Melanocyte of skin (primary cell): ENCODE results near the gene OR51B5. TPM values are rescaled to one million over a fixed set of nuclear protein-coding genes. Genes with fewer than 3 reads are reported as not detected.

ENCODE experiments used
- small RNA-seq, 2 donors: library from RNA; depleted of rRNA; stranded (forward); fragments of <200 nt; gene quantifications; one replicate each; pipeline ENCODE3, GENCODE V24; 2012
- total RNA-seq, 2 donors: library from RNA; depleted of rRNA; stranded (reverse); fragments of >200 nt; gene quantifications; 2 replicates each; pipeline ENCODE4 v1.2.3, GENCODE V29; 2012

The OR51B5 gene, protein sequence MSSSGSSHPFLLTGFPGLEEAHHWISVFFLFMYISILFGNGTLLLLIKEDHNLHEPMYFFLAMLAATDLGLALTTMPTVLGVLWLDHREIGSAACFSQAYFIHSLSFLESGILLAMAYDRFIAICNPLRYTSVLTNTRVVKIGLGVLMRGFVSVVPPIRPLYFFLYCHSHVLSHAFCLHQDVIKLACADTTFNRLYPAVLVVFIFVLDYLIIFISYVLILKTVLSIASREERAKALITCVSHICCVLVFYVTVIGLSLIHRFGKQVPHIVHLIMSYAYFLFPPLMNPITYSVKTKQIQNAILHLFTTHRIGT
- total RNA-seq = not detected

DNA sequence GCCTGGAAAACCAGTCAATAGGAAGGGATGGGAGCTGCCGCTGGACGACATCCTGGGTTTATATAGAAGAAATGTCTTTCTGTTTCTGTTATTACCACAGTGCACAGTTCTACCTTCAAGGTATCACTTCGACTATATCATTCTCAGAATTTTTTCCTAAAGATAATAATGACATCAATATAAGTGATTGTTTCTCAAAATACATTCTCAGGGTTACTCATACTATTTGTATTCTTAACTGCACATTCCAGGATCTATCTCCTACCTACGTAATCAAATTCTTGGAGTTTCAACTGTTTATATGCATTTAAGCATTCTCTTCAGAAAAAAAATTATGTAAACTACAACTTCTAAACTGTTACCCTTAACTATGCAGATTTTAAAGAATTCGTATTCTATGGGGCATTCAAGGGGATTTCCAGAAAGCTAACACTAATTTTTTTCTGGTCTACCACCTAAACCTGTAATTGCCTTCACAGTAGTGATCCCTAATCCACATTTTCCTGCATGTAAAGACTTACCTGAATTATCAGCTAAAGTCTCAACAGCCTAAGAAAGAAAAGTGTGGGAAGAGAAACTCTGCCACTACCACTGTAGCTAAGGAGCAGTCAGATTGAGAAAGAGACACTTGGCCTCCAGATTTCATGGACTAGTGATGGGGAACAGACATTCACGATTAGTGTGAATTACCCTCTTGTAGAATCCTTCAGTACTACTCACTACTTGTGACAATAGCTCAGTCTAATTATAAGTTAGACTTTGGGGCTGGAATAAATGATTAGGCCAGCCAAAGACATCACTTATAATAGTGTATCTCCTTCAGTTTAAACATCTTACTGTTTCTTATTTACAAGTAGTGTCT is at the start of gene OR51B5:
Gene OR51B5 (minus strand): TSS at position 51 of the 862 bp plus-strand sequence. CDS start 0 bp downstream, at position 51.

DNA sequence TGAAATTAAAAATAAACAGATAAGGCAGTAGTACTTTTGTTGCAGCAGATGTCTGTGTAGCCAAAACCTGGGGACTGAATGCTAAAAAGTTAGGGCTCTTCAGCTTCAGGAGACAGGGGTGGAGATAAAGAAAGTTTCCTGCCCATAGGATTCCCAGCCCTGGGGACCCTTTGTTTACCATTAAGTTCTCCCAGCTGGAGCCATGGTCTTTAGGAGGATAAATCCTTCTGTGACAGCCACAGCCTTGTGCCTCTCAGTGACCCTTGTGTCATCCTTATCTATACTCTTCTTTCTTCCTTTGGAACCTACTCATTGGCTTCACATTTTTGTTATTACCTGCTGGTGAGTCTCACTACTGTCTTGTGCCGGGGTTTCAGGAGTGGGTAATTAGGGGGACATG is 40.3 kb upstream of the OR51B5 start, which contains the start of gene OR51M1:
Gene OR51M1 (plus strand): TSS at position 237 of the 400 bp plus-strand sequence. CDS start 5,587 bp downstream, outside the sequence.

DNA sequence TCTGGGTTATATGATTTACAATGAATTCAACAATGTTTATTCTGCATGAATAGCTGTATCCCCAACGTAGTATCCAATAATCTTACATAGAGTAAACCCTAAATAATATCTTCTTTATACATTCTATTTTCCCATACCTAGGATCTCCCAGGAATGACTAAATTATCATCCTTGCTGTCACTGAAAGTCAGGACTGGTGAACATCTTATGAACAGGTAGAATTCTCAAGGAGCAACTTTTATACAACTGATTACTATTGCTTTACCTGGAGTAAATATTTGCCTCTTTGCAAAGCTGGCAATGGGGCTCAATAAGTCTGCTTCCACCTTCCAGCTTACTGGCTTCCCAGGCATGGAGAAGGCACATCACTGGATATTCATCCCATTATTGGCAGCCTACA is 7.9 kb upstream of the OR51B5 start, which contains the start of gene OR51B6:
Gene OR51B6 (plus strand): TSS at position 301 of the 400 bp plus-strand sequence. CDS start 0 bp downstream, at position 301.

DNA sequence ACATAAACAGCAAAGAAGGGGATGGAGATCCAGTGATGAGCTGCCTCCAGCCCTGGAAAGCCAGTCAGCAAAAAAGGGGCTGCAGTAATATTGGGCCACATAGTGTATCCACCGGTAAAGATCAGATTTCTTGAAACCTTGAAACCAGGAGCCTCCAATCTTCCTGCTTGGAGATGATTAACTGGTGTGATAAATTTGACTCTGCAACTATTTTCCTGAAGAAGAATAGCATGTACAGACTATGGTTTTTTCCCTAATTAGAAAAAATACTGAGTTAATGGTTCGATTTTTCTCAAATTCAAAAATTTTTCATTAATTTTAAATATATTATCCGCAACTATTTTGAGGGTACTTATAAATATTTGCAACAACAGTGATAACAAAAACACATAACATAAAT is 19.1 kb downstream of the OR51B5 start, which contains the start of gene OR51B2:
Gene OR51B2 (minus strand): TSS at position 101 of the 400 bp plus-strand sequence. CDS start 0 bp downstream, at position 101.

DNA sequence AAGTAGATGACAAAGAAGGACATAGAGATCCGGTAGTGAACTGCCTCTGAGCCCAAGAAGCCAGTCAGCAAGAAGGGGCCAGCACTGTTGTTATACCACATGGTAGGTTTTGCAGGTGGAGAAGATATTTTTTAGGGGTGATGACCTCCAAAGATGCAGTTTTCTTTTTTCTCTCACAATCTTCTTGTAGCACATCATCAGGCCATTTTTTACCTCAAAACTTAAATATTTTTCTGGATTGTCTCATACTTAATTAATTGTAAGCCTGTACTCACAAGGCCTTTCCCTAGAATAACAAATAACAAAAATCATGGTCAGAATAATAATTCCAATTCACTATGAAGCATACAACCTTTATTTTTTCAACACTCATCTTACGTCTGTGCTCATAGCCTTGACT is 41.5 kb downstream of the OR51B5 start, which contains the start of gene OR51B4:
Gene OR51B4 (minus strand): TSS at position 101 of the 400 bp plus-strand sequence. CDS start 0 bp downstream, at position 101.

Small RNAs within 50 kb of the gene (small RNA-seq; reads per million reads assigned to genes)
- 0 reads per million in 2 donors for gene AC104389.3

Other genes starting within 250 kb of the OR51B5 start
- gene OR52A5, start 205.2 kb downstream of the OR51B5 start, total RNA-seq = not detected
- not detected for gene OR52A1, start 188.8 kb downstream of the OR51B5 start, total RNA-seq
- gene OR51V1, start 142.8 kb downstream of the OR51B5 start, total RNA-seq = not detected
- gene HBB, start 116.5 kb downstream of the OR51B5 start, total RNA-seq = not detected
- gene HBD, start 109.0 kb downstream of the OR51B5 start, total RNA-seq = not detected
- not detected for gene HBG1, start 93.7 kb downstream of the OR51B5 start, total RNA-seq
- not detected for gene HBG2, start 88.7 kb downstream of the OR51B5 start, total RNA-seq
- gene HBE1, start 73.6 kb downstream of the OR51B5 start, total RNA-seq = not detected
- not detected for gene OR51B4, start 41.6 kb downstream of the OR51B5 start, total RNA-seq
- under 1 TPM in 1 of 2 donors, not detected in 1; 0.34 TPM for gene OR51B2, start 19.2 kb downstream of the OR51B5 start, total RNA-seq
- not detected for gene OR51B6, start 8.0 kb upstream of the OR51B5 start, total RNA-seq
- not detected for gene OR51M1, start 40.3 kb upstream of the OR51B5 start, total RNA-seq
- not detected for gene OR51Q1, start 78.6 kb upstream of the OR51B5 start, total RNA-seq
- gene OR51I1, start 98.0 kb upstream of the OR51B5 start, total RNA-seq = under 1 TPM in 1 of 2 donors, not detected in 1; 0.34 TPM
- not detected for gene OR51I2, start 105.8 kb upstream of the OR51B5 start, total RNA-seq
- not detected for gene OR52D1, start 145.2 kb upstream of the OR51B5 start, total RNA-seq
- gene UBQLN3, start 166.4 kb upstream of the OR51B5 start, total RNA-seq = not detected
- gene UBQLNL, start 173.2 kb upstream of the OR51B5 start, total RNA-seq = under 1 TPM in 1 of 2 donors, not detected in 1; 0.34 TPM
- gene OR52H1, start 205.0 kb upstream of the OR51B5 start, total RNA-seq = under 1 TPM in 1 of 2 donors, not detected in 1; 0.69 TPM
- not detected for gene OR52B6, start 237.4 kb upstream of the OR51B5 start, total RNA-seq